ENCODE data around the gene CLTC. TPM values are rescaled to one million over a fixed set of nuclear protein-coding genes. Genes with fewer than 3 reads are reported as not detected.

CLTC gene
- total RNA-seq, 1 experiment from 2014 or later = 254 TPM

GRCh38 chr17:59627274-59627673, 7.6 kb downstream of the CLTC start:
- Histone ChIP-seq H3K56ac (ENCODE audit: insufficient read length, low read depth, low read length) (no peak overlapping the region), H3K23ac (ENCODE audit: insufficient read length, low read depth, low read length) (no peak overlapping the region), H3K14ac (ENCODE audit: insufficient read depth, low read length) (no peak overlapping the region), H3K9me3 (ENCODE audit: control insufficient read depth, low read depth, low read length) (no peaks in the 10 kb centered on the region), H3K4me2 (ENCODE audit: insufficient read depth, insufficient read length, low read length) (no peak overlapping the region), H2AFZ (ENCODE audit: low read length) (no peak overlapping the region), H2BK12ac (ENCODE audit: insufficient read length, low read depth, low read length) (no peak overlapping the region), H3K23me2 (ENCODE audit: insufficient read length, low read depth, low read length, poor library complexity, severe bottlenecking) (no peaks in the 10 kb centered on the region), H3K27me3 (ENCODE audit: insufficient read depth, low read length) (no peaks in the 10 kb centered on the region), H3T11ph (ENCODE audit: low read length) (no peak overlapping the region), H4K91ac (ENCODE audit: insufficient read length, low read depth, low read length) (no peak overlapping the region), H3K79me1 (ENCODE audit: insufficient read depth, low read depth, low read length, poor library complexity, severe bottlenecking) (peaks cover 3% of the 10 kb centered on the region), H2BK120ac (ENCODE audit: low read depth, low read length, poor library complexity, severe bottlenecking) (no peak overlapping the region), H3K9ac (ENCODE audit: extremely low read depth, insufficient read length, low read length) (no peak overlapping the region), H3K27ac (ENCODE audit: insufficient read length, low read depth, low read length) (no peak overlapping the region), H3K18ac (ENCODE audit: insufficient read length, low read depth, low read length) (no peak overlapping the region), H4K5ac (ENCODE audit: insufficient read length, low read depth, low read length) (no peak overlapping the region), H2AK5ac (ENCODE audit: insufficient read length, low read length) (no peak overlapping the region), H4K8ac (replicated peaks; ENCODE audit: insufficient read length, low read depth, low read length) (no peak overlapping the region), H2BK5ac (ENCODE audit: insufficient read length, low read length) (no peak overlapping the region), H3K4ac (ENCODE audit: low read depth, low read length) (no peak overlapping the region), H2BK20ac (ENCODE audit: low read depth, low read length, poor library complexity, severe bottlenecking) (no peak overlapping the region), H2BK15ac (ENCODE audit: low read depth, low read length) (no peak overlapping the region), H4K20me1 (ENCODE audit: control insufficient read depth, insufficient read depth, insufficient read length) (no peaks in the 10 kb centered on the region), H3K79me2 (ENCODE audit: insufficient read depth, low read length) (peaks cover 81% of the 10 kb centered on the region), H3K4me1 (ENCODE audit: insufficient read depth, low read length) (no peaks in the 10 kb centered on the region; the same call in 1 of the 2 replicates)
- Mint-ChIP-seq H3K4me1 (peaks cover 9 to 12% of the 10 kb centered on the region in 2 experiments), H3K9me3 (no peaks in the 10 kb centered on the region; a peak in 1 of 5 replicates), H3K36me3 (ENCODE audit: insufficient read depth in 1 of 3, low read depth in 3 of 3) (peaks cover 13 to 20% (median 15%) of the 10 kb centered on the region in 3 experiments; a peak in 6 of 7 replicates), H3K4me3 (no peak overlapping the region), H3K27me3 (ENCODE audit: low read depth) (no peaks in the 10 kb centered on the region), H3K27ac (no peak overlapping the region)
- DNase-seq = no peak
- WGBS (ENCODE audit: extremely low coverage, insufficient read length, low lambda C conversion rate) = no CpG with 5 or more reads among the region's 3 CpGs
- no peak for TF ChIP-seq CTCF (conservative IDR thresholded peaks at IDR 0.05)

All from H9 (cell line).